CD4-positive, alpha-beta T cell treated with Interleukin-6 at 100 ng/mL for 8 hours (primary cell): ENCODE measurements around the gene CTNNA1.

Source experiments
- DNase-seq: peaks from one replicate; pipeline ENCODE4 v3.0.0-alpha.2; 2020; ENCODE audit warnings: mixed read lengths, low spot score

Gene CTNNA1

GRCh38 chr5:138932171-138932810, 179.1 kb downstream of the CTNNA1 start:
- DNase-seq, result no peak

GRCh38 chr5:138933522-138934290, 180.5 kb downstream of the CTNNA1 start:
- no peak for DNase-seq

- DNase-seq, result no peak
Observed at GRCh38 chr5:138934971-138935370, 181.7 kb downstream of the CTNNA1 start.

- DNase-seq, result no peak
Observed at GRCh38 chr5:138935466-138935865, 182.2 kb downstream of the CTNNA1 start.

- DNase-seq, result no peak
Observed at GRCh38 chr5:138936225-138936967, 183.2 kb downstream of the CTNNA1 start.

DNA sequence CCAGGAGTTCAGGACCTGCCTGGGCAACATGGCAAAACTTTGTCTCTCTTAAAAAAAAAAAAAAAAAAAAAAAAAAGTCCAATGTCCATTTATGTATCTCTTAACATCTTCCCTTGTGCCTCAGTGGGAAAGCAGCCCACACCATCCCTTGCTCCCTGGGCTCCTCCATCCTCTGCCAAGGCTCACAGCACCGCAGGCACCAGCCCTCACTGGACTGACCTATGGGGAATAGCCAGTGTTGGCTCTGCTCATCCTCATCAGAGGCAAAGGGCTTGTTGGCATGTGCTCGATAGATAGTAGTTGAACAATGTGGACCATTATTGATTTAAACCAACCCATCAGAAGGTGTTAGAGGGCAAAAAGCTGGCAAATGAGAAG, 183.7 kb downstream of the CTNNA1 start:
- DNase-seq, result no peak

DNA sequence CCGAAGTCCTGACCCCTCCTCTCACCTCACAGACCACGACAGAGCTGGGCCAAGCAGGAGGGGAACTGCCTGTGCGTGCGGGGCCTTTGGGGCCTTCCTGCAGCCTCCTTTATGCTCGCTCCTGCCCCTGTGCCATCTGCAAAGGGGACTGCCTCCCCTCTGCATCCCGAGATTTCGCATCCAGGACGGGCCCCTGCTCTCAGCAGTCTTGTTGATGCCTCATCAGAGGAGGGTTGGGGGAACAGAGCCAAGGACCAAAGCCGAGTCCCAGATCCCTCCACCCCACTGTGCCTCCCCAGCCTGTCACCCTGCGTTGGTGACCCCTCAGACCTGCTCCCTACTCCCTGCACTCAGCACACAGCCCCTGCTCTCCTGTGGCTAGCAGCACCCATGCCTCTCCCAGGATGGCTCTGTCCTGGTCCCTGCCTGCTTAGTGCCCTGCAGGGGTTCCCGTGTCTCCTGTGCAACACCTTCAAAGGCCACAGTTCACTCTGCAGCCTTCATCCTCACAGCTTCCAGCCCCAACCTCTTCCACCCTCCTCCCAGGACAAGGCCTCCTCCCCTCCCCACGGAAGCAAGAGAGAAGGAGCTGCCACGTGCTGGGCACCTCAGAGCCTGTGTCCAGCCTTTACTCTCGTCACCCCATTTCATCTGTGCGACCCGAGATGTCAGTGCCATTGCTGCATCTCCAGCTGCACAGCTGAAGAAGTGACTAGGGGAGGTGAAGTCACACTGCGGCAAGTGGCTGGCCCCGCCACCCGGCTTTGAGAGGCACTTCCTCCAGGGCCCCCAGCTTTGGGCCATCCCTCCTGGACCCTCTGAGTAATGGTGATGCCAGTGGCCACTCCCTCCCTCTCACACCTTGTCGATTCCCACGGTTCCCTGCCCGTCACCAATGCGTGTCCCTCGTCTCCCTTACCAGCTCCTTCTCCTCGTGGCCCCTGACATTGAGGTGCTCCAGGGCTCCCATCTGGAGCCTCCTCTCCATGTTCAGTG, 184.5 kb downstream of the CTNNA1 start:
- no peak for DNase-seq

- no peak for DNase-seq
Observed at GRCh38 chr5:138938526-138938925, 185.3 kb downstream of the CTNNA1 start.

DNA sequence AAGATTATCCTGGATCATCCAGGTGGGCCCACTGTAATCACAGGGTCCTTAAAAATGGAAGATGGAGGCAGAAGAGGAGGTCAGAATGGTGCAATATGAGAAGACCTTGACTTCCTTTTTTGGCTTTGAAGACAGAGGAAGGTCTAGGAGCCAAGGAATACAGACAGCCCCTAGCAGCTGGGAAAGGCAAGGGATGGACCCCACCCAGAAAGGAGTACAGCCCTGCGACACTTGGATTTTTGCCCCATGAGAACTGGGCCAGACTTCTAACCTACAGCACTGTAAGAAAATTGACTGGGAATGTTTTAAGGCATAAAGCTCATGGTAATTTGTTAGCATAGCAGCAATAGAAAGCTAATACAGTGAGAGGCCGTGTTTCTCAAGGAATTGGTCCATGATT, 188.8 kb downstream of the CTNNA1 start:
- DNase-seq, result no peak

- no peak for DNase-seq
Observed at GRCh38 chr5:138942861-138943260, 189.6 kb downstream of the CTNNA1 start.

DNA sequence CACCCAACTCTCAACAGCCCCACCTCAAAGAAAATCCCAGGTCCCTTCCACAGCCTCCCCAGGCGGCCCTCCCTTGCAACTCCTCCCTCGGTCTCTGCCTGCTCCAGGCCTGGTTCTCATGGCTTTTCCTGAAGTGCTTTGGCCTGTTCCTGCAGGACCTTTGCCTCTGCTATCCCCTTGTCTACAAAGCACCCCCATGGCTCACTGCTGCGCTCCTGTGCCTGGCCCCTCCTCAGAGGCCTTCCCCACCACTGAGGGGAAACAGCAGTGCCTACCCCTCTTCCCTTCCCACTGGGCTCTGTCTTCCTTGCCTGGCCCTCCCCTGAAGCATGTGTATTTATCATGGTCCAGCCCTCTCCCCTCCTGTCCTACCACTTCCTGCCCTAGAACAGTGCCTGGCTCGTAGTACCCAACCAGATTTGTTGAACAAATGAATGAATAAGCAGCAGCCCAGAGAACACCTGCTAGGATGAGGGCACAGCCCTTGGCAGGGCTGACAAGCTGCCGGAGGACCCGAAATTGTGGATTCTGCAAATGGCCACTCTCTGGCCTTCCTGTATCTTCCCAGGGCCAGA, 190.5 kb downstream of the CTNNA1 start:
- DNase-seq, result no peak

GRCh38 chr5:138944527-138945322, 191.5 kb downstream of the CTNNA1 start:
- no peak for DNase-seq

GRCh38 chr5:138945421-138946240, 192.4 kb downstream of the CTNNA1 start:
- DNase-seq, result no peak

DNA sequence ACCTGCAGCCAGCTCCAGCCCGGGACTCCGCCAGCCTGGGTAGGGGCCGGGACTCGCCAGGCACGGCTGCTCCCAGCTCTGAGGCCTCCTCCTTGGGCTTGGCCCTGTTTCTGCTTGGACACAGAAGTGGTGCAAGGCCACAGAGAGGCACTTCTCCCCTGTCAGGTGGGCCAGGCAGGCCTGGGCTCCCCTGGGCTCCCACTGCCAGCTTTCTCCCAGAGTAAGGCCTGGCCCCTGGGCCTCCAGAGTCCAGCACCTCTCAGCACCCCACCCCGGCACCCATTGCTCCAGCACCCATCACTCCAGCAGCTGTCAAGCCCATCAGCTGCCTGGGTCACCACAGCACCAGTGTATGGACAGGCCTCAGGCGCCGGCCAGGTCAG, 193.0 kb downstream of the CTNNA1 start:
- no peak for DNase-seq

- no peak for DNase-seq
Observed at GRCh38 chr5:138946831-138947560, 193.8 kb downstream of the CTNNA1 start.

- no peak for DNase-seq
Observed at GRCh38 chr5:138947780-138948179, 194.6 kb downstream of the CTNNA1 start.

DNA sequence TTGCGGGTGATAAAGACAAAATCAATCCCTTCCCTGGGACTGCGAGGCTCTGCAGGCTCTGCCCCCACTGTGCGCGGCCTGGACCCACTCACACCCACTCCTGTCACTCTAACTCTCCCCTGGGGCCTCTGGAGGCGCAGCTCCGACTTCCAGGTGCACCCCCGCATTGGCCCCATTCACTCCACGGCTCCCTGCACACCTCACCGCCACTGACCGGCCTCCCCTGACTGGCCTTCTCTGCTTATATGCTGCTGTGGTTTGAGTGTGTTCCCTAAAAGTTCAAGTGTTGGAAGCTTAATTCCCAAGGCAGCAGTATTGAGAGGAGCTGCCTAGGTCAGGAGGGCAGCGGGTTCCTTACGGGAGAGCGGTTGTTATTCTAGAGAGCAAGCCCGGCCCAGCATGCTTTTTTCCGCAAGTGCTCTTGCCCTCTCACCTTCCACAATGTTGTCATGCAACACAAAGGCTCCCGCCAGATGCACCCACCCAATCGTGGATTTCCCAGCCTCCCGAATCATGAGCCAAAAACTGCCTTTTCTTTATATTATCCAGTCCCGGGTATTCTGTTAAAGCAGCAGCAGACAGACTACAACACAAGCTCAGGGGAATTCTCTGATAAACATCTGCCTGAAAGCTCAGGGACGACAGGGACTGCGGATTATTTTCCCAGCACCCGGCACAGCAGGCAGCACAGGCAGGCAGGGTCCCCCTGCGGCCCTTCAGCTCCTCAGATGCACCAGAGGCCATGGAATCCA, 195.4 kb downstream of the CTNNA1 start:
- DNase-seq, result no peak

- no peak for DNase-seq
Observed at GRCh38 chr5:138949223-138949574, 196.0 kb downstream of the CTNNA1 start.
